ENCODE results near the gene PGLYRP4.
"Not testable (repeated sequence)": the region's sequence is repeated elsewhere in the genome, so short reads cannot be mapped to it uniquely, and the experiment has no call there.

Gene PGLYRP4

DNA sequence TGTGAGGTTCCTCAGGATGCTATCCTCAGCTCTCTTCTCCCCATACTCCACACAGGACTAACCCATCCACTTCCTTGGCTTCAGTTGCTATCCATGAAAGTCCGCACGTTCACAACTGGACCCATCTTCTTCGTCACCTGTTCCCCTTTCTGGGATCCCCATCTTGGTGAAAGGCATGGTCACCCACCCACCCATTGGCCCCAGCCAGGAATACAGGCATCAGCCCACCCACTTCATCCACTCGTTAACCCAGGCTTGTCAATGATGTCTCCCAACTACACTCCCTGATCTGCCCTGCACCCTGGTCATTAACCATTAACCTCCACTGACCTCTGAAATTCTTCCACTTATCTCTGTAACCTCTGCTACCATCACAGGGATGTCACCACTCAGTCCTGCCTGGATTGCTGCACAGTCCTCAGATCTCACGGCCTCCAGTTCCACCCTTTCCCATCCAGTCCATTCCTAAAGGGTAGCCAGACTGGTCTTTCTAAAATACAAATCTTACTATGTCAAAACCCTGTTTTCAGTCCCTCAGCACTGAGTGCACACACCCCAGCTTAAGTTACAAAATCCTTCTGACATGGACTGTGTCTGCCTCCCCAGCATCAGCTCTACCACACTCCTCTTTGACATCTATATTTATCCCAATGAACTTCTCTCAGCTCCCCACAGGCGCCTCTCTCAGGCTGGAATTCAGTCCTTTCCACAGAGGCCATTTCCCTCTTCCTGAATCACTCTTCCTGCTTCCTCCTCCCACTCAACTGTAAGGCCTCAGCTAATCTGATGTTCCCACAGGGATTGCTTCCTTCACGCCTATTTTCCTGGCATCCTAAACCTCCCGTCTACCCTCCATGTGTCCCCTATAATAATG, 10.4 kb downstream of the PGLYRP4 start:
- DNase-seq (ENCODE audit: low spot score), result no peak

DNA sequence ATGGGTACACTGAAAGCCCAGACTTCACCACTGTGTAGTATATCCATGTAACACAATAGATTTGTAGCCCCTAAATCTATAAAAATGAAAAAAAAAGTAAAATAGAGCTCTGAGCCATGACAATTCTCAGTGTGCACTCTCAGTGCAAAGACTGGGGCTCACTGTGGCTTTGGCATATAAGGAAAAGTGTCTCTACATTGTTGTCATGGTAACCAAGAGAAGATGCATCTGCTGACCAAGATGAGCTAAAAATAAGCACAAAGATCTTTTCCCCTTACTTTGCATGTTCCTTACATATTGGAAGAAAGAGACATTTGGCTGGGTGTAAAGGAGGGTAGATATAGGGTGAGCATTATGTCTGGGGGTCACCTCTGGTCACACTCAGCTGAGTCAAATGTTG, 12.0 kb downstream of the PGLYRP4 start:
- DNase-seq (ENCODE audit: low spot score), result no peak

DNA sequence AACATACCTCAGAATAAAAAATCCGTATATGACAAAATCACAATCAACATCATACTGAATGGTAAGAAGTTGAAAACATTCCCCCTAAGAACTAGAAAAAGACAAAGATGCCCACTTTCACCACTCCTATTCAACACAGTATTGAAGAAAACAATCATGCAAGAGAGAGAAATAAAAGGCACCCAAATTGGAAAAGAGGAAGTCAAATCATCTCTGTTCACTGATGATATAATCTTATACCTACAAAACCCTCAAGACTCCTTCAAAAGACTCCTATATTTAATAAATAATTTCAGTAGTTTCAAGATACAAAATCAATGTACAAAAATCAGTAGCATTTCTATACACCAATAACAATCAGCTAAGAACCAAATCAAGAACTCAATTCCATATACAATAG, 14.7 kb downstream of the PGLYRP4 start:
- DNase-seq (ENCODE audit: low spot score), result no peak

DNA sequence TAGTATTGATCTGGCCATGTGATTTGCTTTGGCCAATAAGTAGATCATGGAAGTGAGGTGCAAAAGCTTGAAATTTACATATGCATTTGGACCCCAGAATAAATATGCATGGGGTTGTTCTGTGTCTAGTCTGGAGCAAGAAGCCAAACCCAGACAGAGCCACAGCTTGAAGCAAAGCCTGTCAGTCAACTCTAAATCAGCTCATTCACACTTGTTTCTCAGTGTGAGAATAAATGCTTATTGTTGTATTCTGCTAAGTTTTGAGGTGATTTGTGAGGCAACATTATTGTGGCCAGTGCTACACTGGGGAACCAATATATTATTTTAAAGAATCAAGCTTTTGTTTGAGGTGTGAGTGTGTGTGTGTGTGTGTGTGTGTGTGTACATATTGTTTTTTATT, 23.7 kb downstream of the PGLYRP4 start:
- DNase-seq (ENCODE audit: low spot score), result no peak

DNA sequence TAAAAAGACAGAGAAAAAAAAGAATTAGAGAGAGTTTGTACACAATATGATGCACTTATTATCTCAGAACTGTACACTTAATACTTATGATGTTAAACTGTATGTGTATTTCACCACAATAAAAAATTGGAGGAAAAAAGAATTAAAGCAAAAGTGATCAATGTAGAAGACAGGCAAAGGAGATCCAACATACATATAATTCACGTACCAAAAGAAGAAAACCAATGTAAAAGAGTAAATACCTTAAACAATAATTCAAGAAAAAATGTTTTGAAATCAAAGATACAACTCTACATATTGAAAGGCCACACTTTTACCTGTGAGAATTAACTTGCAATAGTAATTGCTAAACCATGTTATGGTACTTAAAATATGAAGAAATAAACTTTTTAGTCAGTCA, 26.1 kb downstream of the PGLYRP4 start:
- DNase-seq (ENCODE audit: low spot score), result no peak

DNA sequence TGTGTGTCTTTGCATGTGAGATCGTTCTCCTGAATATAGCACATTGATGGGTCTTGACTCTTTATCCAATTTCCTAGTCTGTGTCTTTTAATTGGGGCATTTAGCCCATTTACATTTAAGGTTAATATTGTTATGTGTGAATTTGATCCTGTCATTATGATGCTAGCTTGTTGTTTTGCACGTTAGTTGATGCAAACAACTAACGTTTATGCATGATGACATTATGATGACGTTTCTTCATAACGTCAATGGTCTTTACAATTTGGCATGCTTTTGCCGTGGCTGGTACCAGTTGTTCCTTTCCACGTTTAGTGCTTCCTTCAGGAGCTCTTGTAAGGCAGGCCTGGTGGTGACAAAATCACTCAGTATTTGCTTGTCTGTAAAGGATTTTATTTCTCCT, 30.5 kb downstream of the PGLYRP4 start:
- not testable (repeated sequence) for DNase-seq (ENCODE audit: low spot score)

DNA sequence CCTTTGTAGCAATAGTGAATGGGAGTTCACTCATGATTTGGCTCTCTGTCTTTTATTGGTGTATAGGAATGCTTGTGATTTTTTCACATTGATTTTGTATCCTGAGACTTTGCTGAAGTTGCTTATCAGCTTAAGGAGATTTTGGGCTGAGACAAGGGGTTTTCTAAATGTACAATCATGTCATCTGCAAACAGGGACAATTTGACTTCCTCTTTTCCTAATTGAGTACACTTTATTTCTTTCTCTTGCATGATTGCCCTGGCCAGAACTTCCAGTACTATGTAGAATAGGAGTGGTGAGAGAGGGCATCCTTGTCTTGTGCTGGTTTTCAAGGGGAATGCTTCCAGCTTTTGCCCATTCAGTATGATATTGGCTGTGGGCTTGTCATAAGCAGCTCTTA, 32.6 kb downstream of the PGLYRP4 start:
- not testable (repeated sequence) for DNase-seq (ENCODE audit: low spot score)

DNA sequence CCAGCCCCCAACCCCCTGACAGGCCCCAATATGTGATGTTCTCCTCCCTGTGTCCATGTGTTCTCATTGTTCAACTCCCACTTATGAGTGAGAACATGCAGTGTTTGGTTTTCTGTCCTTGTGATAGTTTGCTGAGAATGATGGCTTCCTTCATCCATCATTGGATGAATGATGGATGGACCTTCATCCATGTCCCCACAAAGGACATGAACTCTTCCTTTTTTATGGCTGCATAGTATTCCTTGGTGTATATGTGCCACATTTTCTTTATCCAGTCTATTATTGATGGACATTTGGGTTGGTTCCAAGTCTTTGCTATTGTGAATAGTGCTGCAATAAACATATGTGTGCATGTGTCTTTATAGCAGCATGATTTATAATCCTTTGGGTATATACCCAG, 34.3 kb downstream of the PGLYRP4 start:
- DNase-seq (ENCODE audit: low spot score), result not testable (repeated sequence)

DNA sequence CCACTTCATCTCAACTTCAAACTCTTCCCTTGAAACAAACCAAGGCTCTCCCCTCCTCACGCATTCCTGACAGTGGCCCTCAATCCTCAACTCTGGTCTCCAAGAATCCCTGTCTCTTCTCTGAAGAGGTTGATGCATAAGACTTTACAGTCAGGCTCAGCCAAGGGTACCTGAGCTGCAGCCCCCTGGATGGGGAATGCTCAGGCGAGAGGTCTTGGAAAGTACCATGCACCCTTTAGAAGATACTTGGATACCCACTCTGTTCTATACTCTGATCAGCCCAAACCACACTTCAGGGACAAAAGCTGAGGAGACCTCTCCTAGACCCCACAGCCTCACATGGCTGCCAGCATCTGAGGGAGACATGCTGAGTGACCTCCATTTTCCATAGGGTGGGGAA, 35.4 kb downstream of the PGLYRP4 start:
- no peak for DNase-seq (ENCODE audit: low spot score)

- DNase-seq (ENCODE audit: low spot score), result no peak
Observed at GRCh38 chr1:153312570-153313186, 36.0 kb downstream of the PGLYRP4 start, which contains the start of gene PGLYRP3. PGLYRP3 (minus strand) TSS chr1:153312952; CDS start chr1:153310665, 2,287 bp downstream.

GRCh38 chr1:153310526-153310925, 38.1 kb downstream of the PGLYRP4 start:
- no peak for DNase-seq (ENCODE audit: low spot score)

GRCh38 chr1:153309441-153309840, 39.2 kb downstream of the PGLYRP4 start:
- DNase-seq (ENCODE audit: low spot score), result no peak

- no peak for DNase-seq (ENCODE audit: low spot score)
Observed at GRCh38 chr1:153308540-153308939, 40.1 kb downstream of the PGLYRP4 start.

GRCh38 chr1:153307221-153307600, 41.4 kb downstream of the PGLYRP4 start:
- DNase-seq (ENCODE audit: low spot score), result no peak

DNA sequence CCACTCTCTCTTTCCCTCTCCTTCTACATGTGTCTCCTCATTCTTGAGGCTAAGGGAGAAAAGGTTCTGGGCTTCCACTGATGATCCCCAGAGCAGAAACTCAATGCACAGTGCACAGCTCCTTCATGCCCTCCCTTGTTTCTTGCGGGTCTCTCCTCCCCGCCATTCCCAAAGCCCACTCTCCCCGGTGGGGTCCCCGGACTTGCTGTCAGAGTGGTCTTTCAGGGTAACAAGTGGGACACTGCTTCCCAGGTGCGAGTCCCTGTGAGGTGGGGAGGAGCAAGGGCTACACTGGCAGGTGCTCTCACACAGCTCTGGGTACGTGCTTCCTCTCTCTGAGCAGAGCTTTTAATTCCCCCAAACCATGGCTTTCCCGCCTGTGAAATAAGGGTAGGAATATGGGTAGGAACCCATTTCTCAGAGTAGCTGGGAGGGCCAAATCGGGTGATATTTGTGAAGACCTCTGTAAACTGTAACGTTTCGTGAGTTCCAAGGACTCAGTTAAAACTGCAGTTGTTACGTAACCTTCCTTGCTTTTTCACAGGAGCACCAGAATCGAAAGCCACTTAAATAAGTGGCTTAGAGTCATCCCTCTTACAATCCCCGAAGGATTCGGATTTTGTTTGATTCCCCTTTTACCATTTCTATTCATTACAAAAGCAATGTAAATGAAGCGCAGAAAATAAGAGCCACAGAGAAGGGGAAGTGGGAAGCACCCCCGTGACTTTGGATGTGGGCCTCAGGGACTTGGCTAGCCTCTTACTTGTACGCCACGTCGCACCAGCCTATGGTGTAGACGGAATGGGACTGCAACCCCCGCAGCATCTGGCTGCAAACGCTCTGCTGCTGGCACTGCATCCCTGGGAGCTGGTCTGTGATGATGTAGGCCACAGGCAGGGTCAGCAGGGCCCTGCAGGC, 42.1 kb downstream of the PGLYRP4 start:
- no peak for DNase-seq (ENCODE audit: low spot score)

DNA sequence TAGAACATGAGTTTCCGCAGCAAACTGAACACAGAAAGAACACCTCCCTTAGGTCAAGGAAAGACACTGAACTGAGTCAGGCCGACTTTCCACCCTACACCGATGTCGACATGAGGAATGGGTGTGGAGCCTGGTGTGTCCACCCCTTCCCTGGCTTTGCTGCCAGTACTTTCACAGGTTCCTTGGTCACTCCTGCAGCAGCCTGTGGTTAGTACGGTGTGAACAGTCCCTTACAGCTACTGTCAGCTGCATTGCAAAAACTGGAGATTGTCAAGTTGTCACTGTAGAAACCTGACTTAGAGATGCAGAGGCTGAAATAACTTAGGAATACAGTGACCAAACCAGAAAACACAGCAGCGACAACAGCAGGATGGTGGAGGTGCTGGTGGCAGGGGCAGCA, 43.0 kb downstream of the PGLYRP4 start:
- DNase-seq (ENCODE audit: low spot score), result no peak

DNA sequence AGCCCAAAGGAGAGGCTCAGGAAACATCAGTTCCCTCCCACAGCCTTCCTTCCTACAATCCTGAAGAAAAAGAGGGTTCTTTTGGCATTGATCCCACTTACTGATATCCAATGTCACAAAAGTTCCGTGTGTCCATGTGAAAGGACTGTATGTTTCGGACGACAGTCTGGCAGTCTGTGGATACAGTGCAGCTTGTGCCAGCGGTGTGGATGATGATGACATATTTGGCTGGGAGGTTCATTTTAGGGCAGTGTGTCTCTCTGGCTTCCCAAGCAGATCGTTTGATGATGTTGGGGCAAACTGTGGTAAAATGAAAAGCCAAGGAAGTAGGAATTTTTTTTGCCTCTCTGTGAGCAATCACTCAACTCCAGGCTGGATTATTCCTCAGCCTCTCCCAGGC, 46.3 kb downstream of the PGLYRP4 start:
- DNase-seq (ENCODE audit: low spot score), result no peak

DNA sequence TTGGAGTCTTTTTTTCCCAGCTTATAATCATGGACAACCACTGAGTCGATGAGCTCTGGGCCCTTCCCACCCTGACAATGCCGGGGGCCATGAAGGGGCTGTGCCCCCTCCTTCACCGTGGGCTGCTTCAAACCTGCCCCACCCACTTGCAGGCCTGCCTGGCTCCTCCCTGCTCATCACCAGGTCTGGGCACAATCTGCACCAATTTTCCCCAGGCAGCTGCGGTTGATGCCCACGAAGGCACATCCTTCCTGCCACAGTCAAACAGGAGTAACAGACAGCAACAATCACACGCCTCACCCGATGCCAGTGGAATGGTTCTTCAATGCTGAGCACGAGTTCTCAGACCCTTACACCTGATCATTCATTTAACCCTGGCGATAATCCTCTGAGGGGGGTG, 54.8 kb downstream of the PGLYRP4 start:
- peak; percentile 28 for DNase-seq (ENCODE audit: low spot score)

DNA sequence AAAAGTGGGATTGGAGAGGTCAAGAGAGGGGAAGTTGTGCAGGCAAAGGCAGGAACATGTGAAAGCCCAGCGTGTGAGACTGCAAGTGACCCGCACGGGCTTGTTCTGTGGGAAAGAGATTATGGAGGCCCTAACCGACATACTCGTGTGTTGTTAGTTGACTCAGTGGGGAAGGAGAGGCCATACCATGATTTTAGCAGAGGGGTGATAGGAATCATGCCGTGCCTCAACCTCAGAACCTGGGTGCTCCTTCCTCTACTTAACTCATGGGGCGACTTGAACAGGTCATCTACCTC, 55.2 kb downstream of the PGLYRP4 start:
- DNase-seq (ENCODE audit: low spot score), result no peak

- DNase-seq (ENCODE audit: low spot score), result no peak
Observed at GRCh38 chr1:153292740-153293479, 55.7 kb downstream of the PGLYRP4 start.

- DNase-seq (ENCODE audit: low spot score), result no peak
Observed at GRCh38 chr1:153292185-153292584, 56.5 kb downstream of the PGLYRP4 start.

- no peak for DNase-seq (ENCODE audit: low spot score)
Observed at GRCh38 chr1:153291514-153291913, 57.1 kb downstream of the PGLYRP4 start.
